OCI-LY1 (cell line): ENCODE measurements around the gene DCTN2.

Experiments used
- H2AFZ ChIP-seq: fragments of 200-600 bp; sonication (generic), shearing (Covaris generic); 2 replicates; pipeline ENCODE4 v1.6.0; 2014; ENCODE audit warnings: antibody characterized with exemption, mild to moderate bottlenecking, low read length
- H3F3A ChIP-seq: fragments of 200-600 bp; sonication (generic), shearing (Covaris generic); 2 replicates; pipeline ENCODE4 v1.6.0; 2014; ENCODE audit warnings: mild to moderate bottlenecking, antibody characterized with exemption, low read length, moderate library complexity; ENCODE audit not compliant: insufficient read depth
- H3K27ac ChIP-seq: fragments of 200-600 bp; sonication (generic); 2 replicates; pipeline ENCODE4 v1.5.1; 2014; ENCODE audit warnings: low read length, mixed run types, mild to moderate bottlenecking, low read depth; ENCODE audit not compliant: poor library complexity, severe bottlenecking
- H3K27me3 ChIP-seq: fragments of 200-600 bp; sonication (generic); 2 replicates; pipeline ENCODE4 v1.6.0; 2014; ENCODE audit warnings: antibody characterized with exemption, mild to moderate bottlenecking, low read length, moderate library complexity; ENCODE audit not compliant: insufficient read depth
- H3K36me3 ChIP-seq: fragments of 200-600 bp; sonication (generic); 2 replicates; pipeline ENCODE4 v1.6.1; 2014; ENCODE audit warnings: mild to moderate bottlenecking, antibody characterized with exemption, low read length, moderate library complexity, mixed read lengths; ENCODE audit not compliant: insufficient read depth
- H3K4me1 ChIP-seq: fragments of 200-600 bp; sonication (generic); 2 replicates; pipeline ENCODE4 v1.5.1; 2014; ENCODE audit warnings: mild to moderate bottlenecking, low read length, moderate library complexity; ENCODE audit not compliant: insufficient read depth, severe bottlenecking
- H3K4me2 ChIP-seq: fragments of 200-600 bp; sonication (generic), shearing (Covaris generic); 2 replicates; pipeline ENCODE4 v1.6.1; 2014; ENCODE audit warnings: low read length
- H3K4me3 ChIP-seq: fragments of 200-600 bp; sonication (generic); 2 replicates; pipeline ENCODE4 v1.5.1; 2014; ENCODE audit warnings: low read length, low read depth, mild to moderate bottlenecking, mixed read lengths; ENCODE audit not compliant: poor library complexity, severe bottlenecking
- H3K79me2 ChIP-seq: fragments of 200-600 bp; shearing (Covaris generic); 2 replicates; pipeline ENCODE4 v1.6.1; 2016; ENCODE audit warnings: mixed run types, low read length, mixed read lengths; ENCODE audit not compliant: insufficient read depth
- H3K9ac ChIP-seq: fragments of 200-600 bp; sonication (generic), shearing (Covaris generic); 2 replicates; pipeline ENCODE4 v1.6.1; 2014; ENCODE audit warnings: mild to moderate bottlenecking, low read length, mixed read lengths
- H3K9me2 ChIP-seq: fragments of 200-600 bp; sonication (generic), shearing (Covaris generic); 2 replicates; pipeline ENCODE4 v1.6.1; 2014; ENCODE audit warnings: low read depth, mild to moderate bottlenecking, low read length, mixed read lengths
- H3K9me3 ChIP-seq: fragments of 200-600 bp; shearing (Covaris generic); 2 replicates; pipeline ENCODE4 v1.6.1; 2014; ENCODE audit warnings: low read length, mixed read lengths
- H4K20me1 ChIP-seq: fragments of 200-600 bp; sonication (generic), shearing (Covaris generic); 2 replicates; pipeline ENCODE4 v1.6.0; 2016; ENCODE audit warnings: mild to moderate bottlenecking, low read length; ENCODE audit not compliant: insufficient read depth
- EZH2 ChIP-seq: fragments of 200-600 bp; sonication (generic), shearing (Covaris generic); IDR thresholded peaks from 2 replicates; pipeline ENCODE4 v1.8.0; 2017; ENCODE audit warnings: borderline replicate concordance, mixed run types, mild to moderate bottlenecking, antibody characterized with exemption, low read length, moderate library complexity, mixed read lengths
- TF ChIP-seq, protein P1 (sequence below): fragments of 200-600 bp; sonication (generic), shearing (Covaris generic); IDR thresholded peaks from 2 replicates; pipeline ENCODE4 v1.5.1; 2017; ENCODE audit warnings: mild to moderate bottlenecking, antibody characterized with exemption, low read length, moderate library complexity, mixed read lengths

Gene DCTN2

GRCh38 chr12:57521525-57522010 lies 25.4 kb downstream of the DCTN2 start:
- Histone ChIP-seq H3K4me1 (peaks cover 53% of the 10 kb centered on the region), H3K4me3 (peak overlapping the region; percentile 75), H3K9ac (peak overlapping the region; percentile 91), H3K9me2 (no peaks in the 10 kb centered on the region), H2AFZ (no peak overlapping the region), H3K27ac (peak overlapping the region; percentile 99), H3K36me3 (peaks cover 42% of the 10 kb centered on the region), H3F3A (0 out of 2 replicates have a peak, but pooled peaks cover 7% of the 10 kb centered on the region), H3K4me2 (peak overlapping the region; percentile 73), H3K27me3 (no peaks in the 10 kb centered on the region), H4K20me1 (no peaks in the 10 kb centered on the region), H3K79me2 (peaks cover 11% of the 10 kb centered on the region), H3K9me3 (no peaks in the 10 kb centered on the region)
- TF ChIP-seq, protein P1, sequence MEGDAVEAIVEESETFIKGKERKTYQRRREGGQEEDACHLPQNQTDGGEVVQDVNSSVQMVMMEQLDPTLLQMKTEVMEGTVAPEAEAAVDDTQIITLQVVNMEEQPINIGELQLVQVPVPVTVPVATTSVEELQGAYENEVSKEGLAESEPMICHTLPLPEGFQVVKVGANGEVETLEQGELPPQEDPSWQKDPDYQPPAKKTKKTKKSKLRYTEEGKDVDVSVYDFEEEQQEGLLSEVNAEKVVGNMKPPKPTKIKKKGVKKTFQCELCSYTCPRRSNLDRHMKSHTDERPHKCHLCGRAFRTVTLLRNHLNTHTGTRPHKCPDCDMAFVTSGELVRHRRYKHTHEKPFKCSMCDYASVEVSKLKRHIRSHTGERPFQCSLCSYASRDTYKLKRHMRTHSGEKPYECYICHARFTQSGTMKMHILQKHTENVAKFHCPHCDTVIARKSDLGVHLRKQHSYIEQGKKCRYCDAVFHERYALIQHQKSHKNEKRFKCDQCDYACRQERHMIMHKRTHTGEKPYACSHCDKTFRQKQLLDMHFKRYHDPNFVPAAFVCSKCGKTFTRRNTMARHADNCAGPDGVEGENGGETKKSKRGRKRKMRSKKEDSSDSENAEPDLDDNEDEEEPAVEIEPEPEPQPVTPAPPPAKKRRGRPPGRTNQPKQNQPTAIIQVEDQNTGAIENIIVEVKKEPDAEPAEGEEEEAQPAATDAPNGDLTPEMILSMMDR, result no peak
- no peak for TF ChIP-seq EZH2

DNA sequence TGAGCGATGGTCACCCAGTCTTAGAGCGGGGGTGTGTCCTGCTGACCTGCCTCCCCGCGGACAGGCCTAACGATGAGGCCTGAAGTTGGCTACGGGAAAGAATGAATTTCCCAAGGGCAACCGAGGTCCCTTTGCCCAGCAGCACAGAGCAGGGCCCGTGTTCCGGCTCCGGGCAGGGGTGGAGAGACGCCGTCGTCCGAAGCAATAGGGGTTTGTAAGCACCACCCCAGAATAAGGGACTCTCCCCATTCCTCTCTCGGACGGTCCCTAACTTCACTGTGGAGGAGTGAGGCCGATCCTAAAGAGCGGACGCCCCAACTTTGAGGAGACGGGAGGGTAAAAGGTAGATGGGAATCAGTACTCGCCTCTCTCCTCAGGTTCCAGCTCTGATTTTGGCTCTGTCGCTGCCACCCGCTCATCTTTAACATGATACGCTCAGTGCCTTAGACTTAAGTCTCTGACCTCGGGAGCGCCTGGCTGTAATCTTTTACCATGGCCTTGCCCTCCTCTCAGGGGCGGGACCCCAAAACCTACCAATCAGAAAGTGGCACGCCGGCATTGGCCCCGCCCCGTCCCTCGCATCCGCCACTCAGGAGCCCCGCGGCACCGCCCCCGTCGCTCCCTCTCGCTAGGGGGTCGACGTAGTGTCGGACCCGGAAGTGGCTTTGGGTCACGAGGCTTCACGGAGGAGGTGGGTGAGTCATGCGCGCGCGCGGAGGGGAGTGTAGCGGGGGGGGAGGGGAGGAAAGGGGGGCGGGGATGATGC lies 26.8 kb downstream of the DCTN2 start, which contains the start of gene DDIT3:
Gene DDIT3 (minus strand): TSS at position 462 of the 766 bp plus-strand sequence. CDS start 3,108 bp downstream, outside the sequence.
- Histone ChIP-seq H3K36me3 (peaks cover 50% of the 10 kb centered on the region), H3K4me1 (peaks cover 53% of the 10 kb centered on the region), H3K9ac (peak within 1 kb of the TSS; percentile 91), H3K79me2 (peaks cover 11% of the 10 kb centered on the region), H3F3A (0 out of 2 replicates have a peak, but pooled peaks cover 10% of the 10 kb centered on the region), H3K9me3 (no peaks in the 10 kb centered on the region), H3K27ac (peak within 1 kb of the TSS; percentile 99), H3K4me3 (peak within 1 kb of the TSS; percentile 87), H2AFZ (no peak within 1 kb of the TSS), H3K27me3 (no peaks in the 10 kb centered on the region), H3K4me2 (peak within 1 kb of the TSS; percentile 87), H4K20me1 (no peaks in the 10 kb centered on the region), H3K9me2 (no peaks in the 10 kb centered on the region)
- TF ChIP-seq, protein P1, result no peak; the same call in 1 of the 2 replicates
- TF ChIP-seq EZH2, result no peak

- Histone ChIP-seq H3K4me3 (peak overlapping the region; percentile 87), H3K9me2 (no peaks in the 10 kb centered on the region), H3K27ac (peak overlapping the region; percentile 76), H3K79me2 (peaks cover 11% of the 10 kb centered on the region), H3K36me3 (peaks cover 51% of the 10 kb centered on the region), H4K20me1 (no peaks in the 10 kb centered on the region), H3K27me3 (no peaks in the 10 kb centered on the region), H3K4me2 (peak overlapping the region; percentile 87), H3F3A (0 out of 2 replicates have a peak, but pooled peaks cover 10% of the 10 kb centered on the region), H3K4me1 (peaks cover 49% of the 10 kb centered on the region), H3K9ac (peak overlapping the region; percentile 90), H2AFZ (no peak overlapping the region), H3K9me3 (no peaks in the 10 kb centered on the region)
- TF ChIP-seq, protein P1, result no peak; the same call in 1 of the 2 replicates
- no peak for TF ChIP-seq EZH2
Observed at GRCh38 chr12:57519796-57520052, 27.3 kb downstream of the DCTN2 start.
